Urinary bladder (tissue), 4 donors: ENCODE measurements around the gene GSG1L. TPM values are rescaled to one million over a fixed set of nuclear protein-coding genes. Genes with fewer than 3 reads are reported as not detected.
A peak's percentile ranks its signal among the peaks of the same experiment; 100 is the strongest.

Experiments used
- DNase-seq: peaks from one replicate; pipeline ENCODE4 v3.0.0-alpha.2; 2015; ENCODE audit errors: extremely low spot score
- H3K27ac ChIP-seq: one replicate; pipeline ENCODE4 v1.5.1; 2013; ENCODE audit warnings: low read depth, mild to moderate bottlenecking, moderate library complexity
- H3K36me3 ChIP-seq: one replicate; pipeline ENCODE4 v1.6.1; 2013; ENCODE audit warnings: mild to moderate bottlenecking, moderate library complexity; ENCODE audit not compliant: insufficient read depth
- H3K4me1 ChIP-seq: one replicate; pipeline ENCODE4 v1.6.1; 2013; ENCODE audit warnings: mild to moderate bottlenecking, moderate library complexity; ENCODE audit not compliant: insufficient read depth
- H3K4me3 ChIP-seq: one replicate; pipeline ENCODE4 v1.5.1; 2013; ENCODE audit warnings: low read depth, low read length
- WGBS: extraction: QIAGEN DNeasy Blood & Tissue Kit; methylation state at CpG from one replicate; pipeline ENCODE4 v1.1.7; 2013; 5-methylcytosine and 5-hydroxymethylcytosine counted together
- polyA plus RNA-seq: library from polyadenylated mRNA; stranded (reverse); fragments of 200-250 nt; gene quantifications from one replicate; pipeline ENCODE4 v1.2.3, GENCODE V29; 2013
- total RNA-seq: library from RNA; depleted of rRNA; stranded (reverse); fragments of >200 nt; gene quantifications from one replicate; pipeline ENCODE4 v1.2.3, GENCODE V29; 2014
- donor health status: healthy with polysubstance abuse.
- donor health status: healthy.

The GSG1L gene
- total and polyA plus RNA-seq, 2 donors: 0.53 to 1.7 TPM

GRCh38 chr16:27828671-27829070, 234.8 kb downstream of the GSG1L start:
- no peak for DNase-seq
- Histone ChIP-seq H3K4me1 (no peaks in the 10 kb centered on the region), H3K36me3 (no peaks in the 10 kb centered on the region), H3K4me3 (no peak overlapping the region), H3K27ac (no peak overlapping the region)
- 92% methylated on average over 12 of the region's 12 CpGs for WGBS

DNA sequence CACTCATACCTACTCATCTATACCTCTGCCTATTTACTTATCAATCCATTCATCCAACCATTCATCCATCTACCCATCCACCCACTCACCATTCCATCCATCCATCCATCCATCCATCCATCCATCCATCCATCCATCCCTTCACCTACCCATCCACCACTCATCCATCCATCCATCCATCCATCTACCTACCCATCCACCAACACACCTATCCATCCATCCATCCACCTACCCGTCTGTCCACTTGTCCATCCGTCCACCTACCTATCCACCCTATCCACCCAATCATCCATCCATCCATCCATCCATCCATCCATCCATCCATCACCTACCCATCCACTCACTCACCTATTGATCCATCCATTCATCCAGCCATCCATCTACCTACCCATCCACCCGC, 235.7 kb downstream of the GSG1L start:
- Histone ChIP-seq H3K36me3 (no peaks in the 10 kb centered on the region), H3K27ac (no peak overlapping the region), H3K4me1 (no peaks in the 10 kb centered on the region), H3K4me3 (no peak overlapping the region)
- no peak for DNase-seq
- WGBS: 81% methylated on average over 3 of the region's 3 CpGs

GRCh38 chr16:27826893-27827289, 236.6 kb downstream of the GSG1L start:
- H3K27ac ChIP-seq: no peak overlapping the region
- WGBS: 87% methylated on average over 2 of the region's 2 CpGs

GRCh38 chr16:27826081-27826892, 237.2 kb downstream of the GSG1L start:
- DNase-seq: no peak
- H3K4me1 ChIP-seq: no peaks in the 10 kb centered on the region
- no peak overlapping the region for H3K4me3 ChIP-seq
- 83% methylated on average over 12 of the region's 12 CpGs for WGBS
- H3K36me3 ChIP-seq: no peaks in the 10 kb centered on the region
- H3K27ac ChIP-seq: no peak overlapping the region

More at GRCh38 chr16:27826893-27827289, 236.6 kb downstream of the GSG1L start:
- DNase-seq: no peak
- Histone ChIP-seq H3K4me1 (no peaks in the 10 kb centered on the region), H3K36me3 (no peaks in the 10 kb centered on the region), H3K4me3 (no peak overlapping the region)

GRCh38 chr16:27824786-27825185, 238.7 kb downstream of the GSG1L start:
- H3K4me1 ChIP-seq: no peaks in the 10 kb centered on the region
- H3K27ac ChIP-seq: no peak overlapping the region
- no peak overlapping the region for H3K4me3 ChIP-seq
- WGBS: 80% methylated on average over 9 of the region's 9 CpGs
- no peak for DNase-seq
- H3K36me3 ChIP-seq: no peaks in the 10 kb centered on the region

GRCh38 chr16:27824006-27824405, 239.5 kb downstream of the GSG1L start:
- H3K36me3 ChIP-seq: no peaks in the 10 kb centered on the region
- H3K4me3 ChIP-seq: no peak overlapping the region
- 88% methylated on average over 7 of the region's 7 CpGs for WGBS
- no peak for DNase-seq
- no peaks in the 10 kb centered on the region for H3K4me1 ChIP-seq
- no peak overlapping the region for H3K27ac ChIP-seq

DNA sequence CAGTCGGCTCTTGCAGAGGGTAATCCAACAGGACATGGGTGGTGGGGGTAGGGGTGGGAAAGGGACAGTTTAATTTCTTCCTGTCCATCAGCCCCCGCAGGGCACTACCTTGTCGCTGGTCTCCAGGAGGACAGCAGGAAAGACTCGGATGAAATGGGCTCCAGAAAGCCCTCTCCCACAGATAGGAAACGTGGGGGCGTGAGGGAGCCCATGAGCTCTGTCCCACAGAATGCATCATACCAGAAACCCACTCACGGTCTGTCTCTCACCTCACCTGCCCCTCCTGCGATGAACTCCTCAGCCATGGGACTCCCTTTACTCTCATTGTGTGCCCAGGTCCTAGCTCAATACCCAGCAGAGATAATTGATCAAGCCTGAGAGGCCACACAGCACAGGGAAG, 240.1 kb downstream of the GSG1L start:
- 54% methylated on average over 8 of the region's 8 CpGs for WGBS
- Histone ChIP-seq H3K4me3 (no peak overlapping the region), H3K4me1 (no peaks in the 10 kb centered on the region), H3K27ac (no peak overlapping the region), H3K36me3 (no peaks in the 10 kb centered on the region)
- no peak for DNase-seq

DNA sequence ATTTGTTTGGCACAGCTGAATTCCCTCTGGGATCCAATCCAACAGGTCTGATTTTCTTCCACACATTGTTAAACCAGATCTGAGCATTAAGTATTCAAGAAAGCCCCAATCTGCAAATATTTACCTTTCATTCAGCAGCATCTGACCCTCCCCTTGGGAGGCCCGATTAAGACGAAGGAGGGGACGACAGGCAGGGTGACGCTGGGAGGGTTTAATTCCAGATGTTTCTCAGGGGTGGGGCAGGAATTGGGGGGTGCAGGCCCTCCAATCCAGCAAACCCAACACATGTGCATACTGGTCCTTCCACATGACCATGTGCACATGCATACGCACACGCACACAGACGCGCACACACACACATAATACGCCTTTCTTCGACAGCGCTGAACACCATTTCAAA, 240.5 kb downstream of the GSG1L start:
- H3K4me1 ChIP-seq: no peaks in the 10 kb centered on the region
- no peaks in the 10 kb centered on the region for H3K36me3 ChIP-seq
- no peak overlapping the region for H3K4me3 ChIP-seq
- 49% methylated on average over 11 of the region's 11 CpGs for WGBS
- DNase-seq: peak; percentile 32
- H3K27ac ChIP-seq: no peak overlapping the region

- H3K4me3 ChIP-seq: no peak overlapping the region
- H3K36me3 ChIP-seq: no peaks in the 10 kb centered on the region
- no peak overlapping the region for H3K27ac ChIP-seq
- 61% methylated on average over 7 of the region's 7 CpGs for WGBS
- no peaks in the 10 kb centered on the region for H3K4me1 ChIP-seq
- DNase-seq: no peak
Measured at GRCh38 chr16:27822529-27822928, 241.0 kb downstream of the GSG1L start.

DNA sequence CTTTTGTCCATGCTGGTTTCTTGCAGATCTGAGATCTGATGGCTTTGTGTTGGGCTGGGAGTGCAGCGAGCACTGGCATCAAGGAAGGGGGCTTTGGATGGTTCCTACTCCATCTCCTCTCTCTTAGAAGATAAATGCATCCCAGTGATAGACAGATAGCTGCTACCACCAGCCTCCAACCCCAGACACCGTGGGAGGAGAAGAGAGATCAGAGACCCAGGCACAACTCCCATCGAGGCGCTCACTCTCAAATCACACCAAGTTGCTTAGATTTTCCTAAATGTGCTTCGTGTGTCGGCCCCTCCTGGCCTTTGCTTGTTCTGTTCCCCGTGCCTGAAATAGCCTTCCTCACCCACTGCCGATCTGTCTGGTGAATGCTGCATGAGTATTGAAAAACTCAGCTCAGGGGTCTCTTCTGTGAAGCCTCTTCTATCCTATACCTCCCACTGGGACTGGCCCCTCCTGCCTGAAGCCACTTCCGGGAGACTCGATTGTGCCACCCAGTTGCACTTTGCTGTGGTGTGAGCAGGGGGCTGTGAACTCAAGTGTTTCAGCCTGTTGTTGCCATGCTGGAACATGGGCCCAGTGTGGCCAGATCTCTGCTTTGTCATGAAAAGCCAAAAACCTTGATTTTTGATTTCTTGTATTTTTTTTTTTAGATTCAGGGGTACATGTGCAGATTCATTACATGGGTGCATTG, 242.7 kb downstream of the GSG1L start:
- H3K4me3 ChIP-seq: no peak overlapping the region
- H3K36me3 ChIP-seq: no peaks in the 10 kb centered on the region
- no peaks in the 10 kb centered on the region for H3K4me1 ChIP-seq
- no peak for DNase-seq
- H3K27ac ChIP-seq: no peak overlapping the region
- 85% methylated on average over 10 of the region's 10 CpGs for WGBS

DNA sequence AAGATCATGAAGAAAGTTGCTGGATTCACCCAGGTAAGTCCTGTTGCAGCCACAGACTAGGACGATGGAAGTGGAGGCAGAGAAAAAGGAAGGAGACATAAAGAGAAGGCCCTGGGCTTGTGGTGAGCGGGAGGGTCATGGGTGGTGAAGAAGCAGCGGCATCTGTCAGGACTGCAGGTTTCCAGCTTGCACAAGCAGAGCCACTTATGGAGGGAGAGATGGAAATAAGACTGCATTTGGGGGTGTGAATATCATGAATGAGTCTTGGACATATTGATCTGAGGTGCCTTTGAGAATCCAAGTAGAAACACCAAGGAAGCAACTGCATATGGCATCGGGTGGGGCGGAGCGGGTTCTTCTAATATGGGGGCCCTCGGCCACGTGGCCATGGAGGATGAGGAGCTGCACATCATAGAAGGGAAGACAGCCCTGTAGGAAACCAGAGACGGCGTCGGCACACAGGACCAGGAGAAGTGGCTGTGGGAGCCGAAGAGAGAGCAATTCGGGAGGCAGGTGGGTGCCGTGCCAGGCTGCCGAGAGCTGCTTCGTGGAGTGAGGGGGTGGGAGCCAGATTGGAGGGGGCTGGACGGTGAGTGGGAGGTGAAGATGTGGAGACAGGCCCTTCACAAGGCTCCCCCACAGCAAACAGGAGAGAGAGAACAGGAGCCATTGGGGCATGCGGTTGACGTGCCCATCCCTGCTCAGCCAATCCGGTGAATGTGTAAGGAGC, 243.5 kb downstream of the GSG1L start:
- no peak for DNase-seq
- no peaks in the 10 kb centered on the region for H3K4me1 ChIP-seq
- H3K27ac ChIP-seq: no peak overlapping the region
- 89% methylated on average over 20 of the region's 20 CpGs for WGBS
- no peaks in the 10 kb centered on the region for H3K36me3 ChIP-seq
- no peak overlapping the region for H3K4me3 ChIP-seq

- Histone ChIP-seq H3K4me1 (no peaks in the 10 kb centered on the region), H3K4me3 (no peak overlapping the region), H3K27ac (no peak overlapping the region), H3K36me3 (no peaks in the 10 kb centered on the region)
- WGBS: 79% methylated on average over 13 of the region's 13 CpGs
- no peak for DNase-seq
Measured at GRCh38 chr16:27819356-27819755, 244.2 kb downstream of the GSG1L start.

DNA sequence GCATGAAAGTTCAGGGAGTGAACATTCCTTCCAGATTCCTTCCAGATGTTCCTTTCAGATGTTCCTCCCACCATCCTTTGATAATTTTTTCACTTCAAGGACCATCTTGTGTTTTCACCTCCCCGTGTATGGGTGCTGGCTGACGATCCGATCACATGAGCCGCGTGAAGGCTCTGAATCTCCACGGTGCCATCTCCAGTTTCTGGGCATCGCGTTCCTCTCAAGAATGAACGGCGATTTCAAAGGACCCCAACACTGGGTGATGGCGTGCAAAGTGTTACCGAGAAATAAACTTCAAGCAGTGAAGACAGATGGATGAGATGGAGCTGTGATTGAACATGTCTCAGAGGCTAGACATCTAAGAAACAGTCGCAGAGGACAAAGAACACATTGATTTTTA, 245.3 kb downstream of the GSG1L start:
- DNase-seq: no peak
- Histone ChIP-seq H3K27ac (no peak overlapping the region), H3K4me1 (no peaks in the 10 kb centered on the region), H3K36me3 (no peaks in the 10 kb centered on the region), H3K4me3 (no peak overlapping the region)
- 57% methylated on average over 13 of the region's 13 CpGs for WGBS

DNA sequence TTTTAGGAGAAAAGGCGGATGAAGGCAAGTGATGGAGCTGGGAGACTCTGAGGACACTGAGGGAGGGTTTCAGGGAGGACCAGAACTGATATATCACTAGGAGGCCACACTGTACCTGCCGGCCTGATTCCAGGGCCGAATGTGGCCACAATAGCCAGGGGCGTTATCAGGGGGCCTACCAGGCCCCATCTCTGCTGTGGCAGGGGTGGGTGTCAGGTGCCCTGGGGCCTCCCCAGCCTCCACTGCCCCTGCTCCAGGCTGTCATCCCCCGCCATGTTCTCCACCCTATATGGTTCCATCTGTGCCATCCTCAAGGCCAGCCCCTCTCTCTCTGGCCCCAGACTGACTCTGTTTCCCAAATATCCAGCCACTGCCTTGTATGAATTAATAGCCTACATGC, 246.5 kb downstream of the GSG1L start:
- WGBS: 91% methylated on average over 5 of the region's 5 CpGs
- Histone ChIP-seq H3K36me3 (no peaks in the 10 kb centered on the region), H3K4me1 (no peaks in the 10 kb centered on the region), H3K27ac (no peak overlapping the region), H3K4me3 (no peak overlapping the region)
- DNase-seq: no peak
